DOHH2 (cell line): Measurements from ENCODE around the gene PRKCE.

Experiments
- EZH2phosphoT487 ChIP-seq: fragments of 200-600 bp; sonication (generic); IDR thresholded peaks from 2 replicates; pipeline ENCODE4 v1.6.1; 2017; ENCODE audit warnings: borderline replicate concordance, mild to moderate bottlenecking, antibody characterized with exemption, low read length, moderate library complexity, mixed read lengths
- TF ChIP-seq, protein P1 (sequence below): fragments of 200-600 bp; sonication (generic); IDR thresholded peaks from one replicate; pipeline ENCODE4 v1.5.1; 2014; ENCODE audit warnings: antibody characterized with exemption, mild to moderate bottlenecking, low read depth, low read length; ENCODE audit not compliant: poor library complexity, severe bottlenecking

- TF ChIP-seq, protein P1, sequence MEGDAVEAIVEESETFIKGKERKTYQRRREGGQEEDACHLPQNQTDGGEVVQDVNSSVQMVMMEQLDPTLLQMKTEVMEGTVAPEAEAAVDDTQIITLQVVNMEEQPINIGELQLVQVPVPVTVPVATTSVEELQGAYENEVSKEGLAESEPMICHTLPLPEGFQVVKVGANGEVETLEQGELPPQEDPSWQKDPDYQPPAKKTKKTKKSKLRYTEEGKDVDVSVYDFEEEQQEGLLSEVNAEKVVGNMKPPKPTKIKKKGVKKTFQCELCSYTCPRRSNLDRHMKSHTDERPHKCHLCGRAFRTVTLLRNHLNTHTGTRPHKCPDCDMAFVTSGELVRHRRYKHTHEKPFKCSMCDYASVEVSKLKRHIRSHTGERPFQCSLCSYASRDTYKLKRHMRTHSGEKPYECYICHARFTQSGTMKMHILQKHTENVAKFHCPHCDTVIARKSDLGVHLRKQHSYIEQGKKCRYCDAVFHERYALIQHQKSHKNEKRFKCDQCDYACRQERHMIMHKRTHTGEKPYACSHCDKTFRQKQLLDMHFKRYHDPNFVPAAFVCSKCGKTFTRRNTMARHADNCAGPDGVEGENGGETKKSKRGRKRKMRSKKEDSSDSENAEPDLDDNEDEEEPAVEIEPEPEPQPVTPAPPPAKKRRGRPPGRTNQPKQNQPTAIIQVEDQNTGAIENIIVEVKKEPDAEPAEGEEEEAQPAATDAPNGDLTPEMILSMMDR = no peak
- no peak for TF ChIP-seq EZH2phosphoT487
Observed at GRCh38 chr2:45951025-45951727, 299.7 kb downstream of the PRKCE start.
